Bone marrow (tissue), 2 donors: ENCODE results near the gene C5AR2.
"Not testable (repeated sequence)": the region's sequence is repeated elsewhere in the genome, so short reads cannot be mapped to it uniquely, and the experiment has no call there.

Experiments used
- DNase-seq, 2 donors: peaks; one replicate each; lab custom pipeline; 2025; lab: John Stamatoyannopoulos, UW

Gene C5AR2

DNA sequence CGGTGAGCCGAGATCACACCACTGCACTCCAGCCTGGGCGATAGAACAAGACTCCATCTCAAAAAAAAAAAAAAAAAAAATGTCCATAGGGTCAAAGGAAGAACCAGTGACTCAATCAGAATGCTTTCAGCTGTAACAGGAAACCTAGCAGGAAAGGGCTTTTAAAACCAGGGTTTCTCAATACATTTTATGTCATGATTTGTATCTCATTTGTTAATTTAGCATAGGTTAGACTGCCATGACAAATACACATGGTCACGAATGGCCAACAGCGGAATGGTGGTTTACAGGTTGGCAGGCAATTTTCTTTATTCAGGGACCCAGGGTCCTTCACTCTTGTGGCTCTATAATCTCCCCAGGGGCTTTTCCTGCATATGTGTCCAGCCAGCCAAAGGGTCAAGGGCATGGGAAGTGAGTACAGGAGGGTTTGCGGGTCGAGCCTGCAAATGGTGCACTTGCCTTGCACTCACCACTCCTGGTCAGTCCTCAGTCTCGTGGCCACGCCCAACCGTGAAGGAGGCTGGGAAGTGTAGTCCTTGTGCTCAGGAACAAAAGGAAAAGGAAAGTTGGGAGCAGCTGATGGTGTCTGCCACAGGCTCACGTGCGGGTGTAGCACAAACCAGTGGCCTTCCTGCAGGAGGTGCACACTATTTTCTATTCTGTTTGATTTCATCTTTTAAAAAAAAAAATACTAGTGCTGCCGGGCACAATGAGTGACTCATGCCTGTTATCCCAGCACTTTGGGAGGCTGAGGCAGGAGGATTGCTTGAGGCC lies 32.0 kb downstream of the C5AR2 start:
- DNase-seq, result peak in 1 of 2 donors; percentile 12

DNA sequence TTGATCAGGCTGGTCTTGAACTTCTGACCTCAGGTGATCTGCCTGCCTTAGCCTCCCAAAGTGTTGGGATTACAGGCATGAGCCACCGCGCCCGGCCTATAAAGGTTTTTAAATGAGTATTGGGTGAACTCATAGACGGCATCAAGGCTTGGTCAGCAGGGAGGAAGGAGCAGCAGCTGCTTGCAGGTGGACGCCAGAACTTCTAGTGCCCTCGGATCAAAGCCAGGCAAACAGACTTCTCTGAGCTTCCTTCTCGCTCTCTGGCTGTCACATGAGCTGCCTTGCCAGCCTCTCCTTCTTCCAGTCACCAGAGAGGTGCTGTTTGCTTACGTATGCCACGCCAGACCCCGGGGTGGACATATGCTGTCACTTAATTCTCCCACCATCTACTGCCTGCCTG lies 33.5 kb downstream of the C5AR2 start:
- DNase-seq, result not testable (repeated sequence)

DNA sequence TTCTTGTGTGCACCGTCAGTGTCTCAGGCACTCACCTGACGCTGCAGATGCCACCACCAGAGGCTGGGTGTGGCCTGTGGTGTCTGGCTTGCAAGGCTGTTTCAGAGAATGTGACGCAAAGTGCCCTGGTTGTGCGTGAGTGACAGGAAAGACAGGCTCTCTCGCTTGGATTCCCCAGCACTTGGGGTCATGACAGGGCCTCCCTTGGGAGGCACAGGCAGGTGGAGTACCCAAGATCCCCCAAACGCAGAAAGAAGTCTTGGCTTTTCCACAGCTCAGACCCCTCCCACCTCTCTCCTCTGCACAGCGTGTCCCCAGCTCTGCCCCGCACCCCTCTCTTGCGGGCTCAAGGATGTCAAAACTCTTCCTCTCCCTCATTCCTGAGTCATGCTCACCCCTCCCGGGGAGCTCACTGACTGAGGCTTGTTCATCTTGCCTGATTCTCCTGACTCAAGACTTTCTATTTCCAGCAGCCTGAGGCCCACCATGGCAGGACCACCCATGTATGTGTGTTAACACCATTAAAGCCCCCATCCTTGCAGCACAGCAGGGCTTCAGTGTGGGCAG lies 38.2 kb downstream of the C5AR2 start:
- DNase-seq, result peak; percentile 61 to 67

DNA sequence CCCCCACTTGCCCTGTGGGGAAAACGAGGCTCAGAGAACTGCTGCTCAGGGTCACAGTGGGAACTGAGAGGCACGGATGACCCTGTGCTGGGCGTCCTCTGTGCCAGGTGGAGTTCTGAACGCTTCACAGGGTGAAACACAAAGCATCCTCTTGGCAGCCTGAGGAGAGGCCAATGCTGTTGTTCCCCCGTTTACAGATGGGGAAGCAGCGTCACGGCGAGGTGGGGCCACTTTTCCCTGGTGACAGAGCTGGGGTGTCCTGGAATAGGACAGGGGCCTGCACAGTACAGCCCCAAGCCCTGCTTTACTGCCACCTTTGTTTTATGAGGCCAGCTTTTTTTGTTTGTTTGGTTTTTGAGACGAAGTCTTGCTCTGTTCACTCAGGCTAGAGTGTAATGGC lies 39.3 kb downstream of the C5AR2 start:
- no peak for DNase-seq

GRCh38 chr19:47372603-47373002 lies 40.6 kb downstream of the C5AR2 start:
- no peak for DNase-seq

DNA sequence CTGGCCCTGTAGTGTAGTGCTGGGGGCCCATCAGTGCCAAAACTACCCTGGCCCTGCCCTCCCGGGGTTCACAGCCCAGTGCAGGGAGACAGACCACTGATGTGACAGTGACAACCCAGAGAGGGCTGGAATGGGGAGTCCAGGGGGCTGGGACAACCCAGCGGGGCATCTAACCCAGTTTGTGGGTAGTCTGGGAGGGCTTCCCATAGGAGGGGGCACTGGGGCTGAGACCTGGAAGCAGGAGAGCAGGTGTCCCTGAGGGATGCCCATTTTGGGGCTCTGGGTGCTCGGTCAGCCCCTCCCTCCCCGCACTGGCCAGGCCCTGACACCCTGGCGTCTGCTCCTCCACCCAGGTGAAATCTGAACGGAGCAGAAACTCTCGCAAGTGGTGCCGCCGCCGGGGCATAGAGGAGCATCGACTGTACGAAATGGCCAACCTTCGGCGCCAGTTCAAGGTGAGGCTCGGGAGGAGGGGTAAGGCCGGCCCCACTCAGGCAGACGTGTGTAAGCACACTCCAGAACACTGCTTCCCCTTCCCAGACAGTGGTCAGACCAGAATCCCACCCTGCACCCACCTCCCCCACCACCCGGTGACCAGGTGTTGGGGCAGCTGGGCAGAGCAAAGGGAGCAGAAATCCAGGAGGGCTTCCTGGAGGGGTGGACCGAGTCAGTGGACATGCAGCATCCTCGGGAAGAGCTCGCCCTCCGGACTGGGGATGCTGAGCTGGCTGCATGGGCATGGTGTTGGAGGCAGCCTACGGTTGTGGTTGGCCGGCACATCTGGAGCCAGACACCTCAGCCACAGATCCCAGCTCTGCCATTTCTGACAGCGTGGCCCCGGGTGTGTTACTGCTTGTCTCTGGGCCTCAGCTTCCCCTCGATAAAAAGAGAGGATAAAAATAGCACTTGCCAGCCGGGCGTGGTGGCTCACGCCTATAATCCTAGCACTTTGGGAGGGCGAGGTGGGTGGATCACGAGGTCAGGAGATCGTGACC lies 41.6 kb downstream of the C5AR2 start:
- no peak for DNase-seq

DNA sequence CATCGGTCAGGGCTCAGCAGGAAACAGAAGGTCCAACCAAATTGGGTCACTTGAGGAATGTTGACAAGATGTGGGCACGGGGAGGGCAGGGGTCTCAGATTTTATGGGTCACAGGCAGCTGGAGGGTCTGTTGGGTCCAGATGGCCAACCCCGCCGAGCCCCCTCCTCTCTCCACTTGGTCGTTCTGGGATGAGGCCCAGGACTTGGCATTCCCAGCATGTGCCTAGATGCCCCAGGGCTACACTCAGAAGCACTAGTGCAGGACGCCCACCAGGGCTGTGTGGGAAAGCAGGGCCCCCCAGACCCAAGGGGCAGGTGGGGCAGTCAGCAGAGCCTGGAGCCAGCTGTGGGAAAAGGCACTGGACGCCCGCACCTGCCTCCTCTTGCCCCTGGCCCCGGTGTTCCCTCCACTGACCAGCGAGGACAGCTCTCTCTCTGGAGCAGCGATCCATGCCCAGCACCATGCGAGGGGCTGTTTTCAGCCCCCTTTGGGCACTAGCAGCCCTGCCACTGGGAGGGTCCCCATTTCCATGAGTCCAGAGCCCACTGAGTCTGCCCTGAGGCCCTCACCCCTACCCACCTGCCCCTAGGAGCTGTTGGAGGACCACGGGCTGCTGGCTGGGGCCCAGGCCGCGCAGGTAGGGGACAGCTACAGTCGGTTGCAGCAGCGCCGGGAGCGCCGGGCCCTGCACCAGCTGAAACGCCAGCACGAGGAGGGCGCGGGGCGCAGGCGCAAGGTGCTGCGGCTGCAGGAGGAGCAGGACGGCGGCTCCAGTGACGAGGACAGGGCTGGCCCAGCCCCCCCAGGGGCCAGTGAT lies 43.1 kb downstream of the C5AR2 start:
- DNase-seq, result no peak

DNA sequence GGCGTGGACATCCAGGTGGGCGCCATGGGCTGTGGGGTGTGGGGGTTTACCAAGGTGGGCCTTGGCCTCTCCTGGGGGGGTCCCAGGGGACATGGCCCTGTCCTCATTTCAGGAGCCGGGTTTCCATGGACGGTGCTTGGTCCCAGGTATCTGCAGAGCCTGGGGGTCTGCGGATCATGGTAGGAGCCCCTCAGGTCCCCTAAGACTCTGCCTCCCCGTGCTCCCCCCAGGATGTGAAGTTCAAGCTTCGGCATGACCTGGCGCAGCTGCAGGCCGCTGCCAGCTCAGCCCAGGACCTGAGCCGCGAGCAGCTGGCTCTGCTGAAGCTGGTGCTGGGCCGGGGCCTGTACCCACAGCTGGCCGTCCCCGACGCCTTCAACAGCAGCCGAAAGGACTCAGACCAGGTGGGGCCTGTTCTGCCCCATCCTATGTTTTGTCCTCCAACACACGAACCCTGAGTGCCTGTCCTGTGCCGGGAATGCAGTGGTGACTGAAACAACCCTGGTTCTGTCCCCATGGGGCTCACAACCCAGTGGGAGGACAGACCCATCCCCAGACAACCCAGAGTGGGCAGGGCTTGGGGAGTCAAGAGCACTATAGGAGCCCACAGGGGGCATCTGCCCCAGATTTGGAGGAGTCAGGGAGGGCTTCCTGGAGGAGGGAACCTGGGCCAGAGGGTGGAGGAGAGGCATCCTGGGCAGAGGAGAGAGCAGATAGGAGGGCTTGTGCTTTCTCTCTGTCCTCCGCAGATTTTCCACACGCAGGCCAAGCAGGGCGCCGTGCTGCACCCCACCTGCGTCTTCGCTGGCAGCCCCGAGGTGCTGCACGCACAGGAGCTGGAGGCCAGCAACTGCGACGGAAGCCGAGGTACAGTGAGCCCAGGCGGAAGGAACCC lies 44.0 kb downstream of the C5AR2 start:
- DNase-seq, result no peak

GRCh38 chr19:47376589-47377144 lies 44.7 kb downstream of the C5AR2 start:
- DNase-seq, result no peak

- no peak for DNase-seq
Measured at GRCh38 chr19:47377208-47377701, 45.3 kb downstream of the C5AR2 start.

DNA sequence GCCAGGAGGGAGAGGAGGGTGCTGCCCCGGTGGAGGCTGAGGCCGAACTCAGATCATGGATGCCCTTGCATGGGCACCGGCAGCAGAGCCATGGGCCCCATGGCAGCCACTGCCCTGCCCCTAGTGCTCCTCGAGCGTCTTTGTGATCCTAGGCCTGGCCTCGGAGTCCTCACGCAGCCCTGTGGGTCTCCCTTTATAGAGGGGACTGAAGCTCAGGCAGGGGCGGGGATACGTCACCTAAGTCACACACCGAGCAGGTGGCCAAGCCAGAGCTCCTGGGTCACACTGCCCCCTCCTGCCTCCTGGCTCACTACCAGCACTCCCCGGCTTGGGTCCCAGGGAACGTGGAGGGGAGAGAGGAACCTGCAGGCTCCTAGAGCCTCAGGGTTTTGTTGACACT lies 45.8 kb downstream of the C5AR2 start:
- DNase-seq, result no peak

DNA sequence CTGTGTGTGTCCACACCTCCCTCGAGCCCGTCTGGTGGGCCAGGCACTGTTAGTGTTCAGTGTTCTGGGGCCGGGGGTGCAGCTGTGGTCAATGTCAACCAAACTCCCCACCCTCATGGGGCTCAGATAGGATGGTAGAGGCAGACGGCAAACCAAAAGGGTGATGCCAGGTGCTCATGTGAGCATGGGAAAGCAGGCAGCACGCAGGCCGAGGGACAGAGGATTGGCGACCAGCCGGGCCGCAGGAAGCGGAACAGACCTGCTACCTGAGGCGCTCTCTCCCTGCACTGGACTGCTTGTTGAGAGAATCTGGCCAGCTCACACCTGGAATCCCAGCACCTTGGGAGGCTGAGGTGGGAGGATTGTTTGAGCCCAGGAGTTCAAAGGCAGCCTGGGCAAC lies 46.3 kb downstream of the C5AR2 start:
- no peak for DNase-seq

DNA sequence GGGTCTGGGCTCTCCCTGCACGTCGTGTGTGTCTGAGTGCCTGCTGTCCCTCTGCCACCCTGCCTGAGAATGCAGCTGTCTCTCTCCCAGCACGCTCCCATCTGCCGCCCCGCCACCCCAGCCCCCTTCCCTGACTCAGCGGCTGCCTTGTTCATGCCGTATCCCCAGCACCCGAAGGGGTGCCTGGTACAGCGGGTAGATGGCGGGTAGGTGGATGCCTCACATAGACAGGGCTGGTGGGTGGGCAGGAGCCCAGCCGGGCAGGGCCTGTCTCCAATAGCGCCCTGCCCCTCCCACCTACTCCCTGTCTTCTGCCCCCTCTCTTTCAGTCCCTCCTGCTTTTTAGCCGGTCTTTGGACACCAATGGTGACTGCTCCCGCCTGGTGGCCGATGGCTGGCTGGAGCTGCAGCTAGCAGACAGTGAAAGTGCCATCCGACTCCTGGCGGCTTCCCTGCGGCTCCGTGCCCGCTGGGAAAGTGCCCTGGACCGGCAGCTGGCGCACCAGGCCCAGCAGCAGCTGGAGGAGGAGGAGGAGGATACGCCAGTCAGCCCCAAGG lies 47.5 kb downstream of the C5AR2 start:
- no peak for DNase-seq

DNA sequence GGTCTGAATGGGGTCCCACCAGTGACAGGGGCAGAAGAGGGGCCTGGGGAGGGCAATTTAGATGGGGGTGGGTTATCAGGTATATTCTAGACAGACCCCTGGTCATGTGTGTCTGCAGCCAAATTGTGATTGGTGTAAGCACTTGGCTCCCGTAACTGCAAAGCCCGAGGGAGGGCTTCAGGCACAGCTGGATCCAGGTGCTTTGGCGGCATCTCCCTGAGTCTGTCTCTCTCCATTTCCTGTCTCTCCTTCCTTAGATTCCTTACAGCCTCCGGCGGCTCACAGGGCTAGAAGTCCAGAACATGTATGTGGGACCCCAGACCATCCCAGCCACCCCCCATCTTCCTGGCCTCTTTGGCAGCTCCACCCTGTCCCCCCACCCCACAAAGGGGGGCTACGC lies 48.6 kb downstream of the C5AR2 start:
- no peak for DNase-seq

GRCh38 chr19:47381121-47381520 lies 49.1 kb downstream of the C5AR2 start:
- DNase-seq, result no peak

DNA sequence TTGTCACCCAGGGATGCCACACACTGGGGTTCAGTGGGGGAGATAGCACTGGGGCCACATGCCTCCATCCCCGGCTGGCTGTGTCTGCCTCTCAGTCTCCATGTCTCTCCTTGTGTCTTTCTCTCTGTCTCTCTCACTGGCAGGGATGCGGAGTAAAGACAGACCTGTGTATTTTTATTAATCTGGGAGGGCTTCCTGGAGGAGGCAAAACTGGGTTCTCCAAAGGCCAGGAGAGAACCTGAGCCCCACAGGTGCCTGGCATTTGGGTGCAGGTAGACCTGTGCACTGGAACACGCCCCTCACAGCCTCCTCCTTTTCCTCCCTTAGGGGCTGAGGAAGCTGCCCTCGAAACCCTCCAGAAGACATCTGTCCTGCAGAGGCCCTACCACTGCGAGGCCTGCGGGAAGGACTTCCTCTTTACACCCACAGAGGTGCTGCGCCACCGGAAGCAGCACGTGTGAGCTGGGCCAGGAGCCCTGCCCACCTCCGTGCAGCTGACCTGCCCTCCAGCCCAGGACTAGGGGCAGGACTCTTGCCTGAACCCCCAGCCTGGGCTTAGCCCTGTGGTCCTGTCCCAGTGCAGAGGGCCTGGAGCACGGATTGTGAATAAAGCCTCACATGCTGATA lies 49.8 kb downstream of the C5AR2 start:
- no peak for DNase-seq

DNA sequence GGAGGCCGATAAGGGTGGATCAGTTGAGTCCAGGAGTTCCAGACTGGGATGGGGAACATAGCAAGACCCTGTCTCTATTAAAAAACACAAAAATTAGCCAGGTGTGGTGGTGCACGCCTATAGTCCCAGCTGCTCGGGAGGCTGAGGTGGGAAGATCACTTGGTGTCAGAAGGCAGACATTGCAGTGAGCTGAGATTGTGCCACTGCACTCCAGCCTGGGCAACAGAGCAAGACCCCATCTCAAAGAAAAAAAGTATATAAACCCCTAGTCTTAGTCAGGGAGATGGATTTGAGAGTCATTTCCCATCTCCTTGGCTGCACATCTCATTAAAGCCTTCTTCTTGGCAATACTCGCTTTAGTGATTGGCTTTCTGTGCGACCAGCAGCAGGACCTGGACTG lies 51.9 kb downstream of the C5AR2 start:
- DNase-seq, result not testable (repeated sequence)

GRCh38 chr19:47384533-47384932 lies 52.6 kb downstream of the C5AR2 start:
- DNase-seq, result not testable (repeated sequence)

DNA sequence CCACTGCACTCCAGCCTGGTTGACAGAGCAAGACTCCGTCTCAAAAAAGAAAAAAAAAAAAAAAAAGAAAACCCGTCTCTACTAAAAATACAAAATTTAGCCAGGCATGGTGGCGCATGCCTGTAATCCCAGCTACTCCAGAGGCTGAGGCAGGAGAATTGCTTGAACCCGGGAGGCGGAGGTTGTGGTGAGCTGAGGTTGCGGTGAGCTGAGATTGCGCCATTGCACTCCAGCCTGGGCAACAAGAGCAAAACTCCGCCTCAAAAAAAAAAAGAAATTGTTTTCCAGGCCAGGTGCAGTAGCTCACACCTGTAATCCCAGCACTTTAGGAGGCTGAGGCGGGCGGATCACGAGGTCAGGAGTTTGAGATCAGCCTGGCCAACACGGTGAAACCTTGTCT lies 54.6 kb downstream of the C5AR2 start:
- DNase-seq, result not testable (repeated sequence)
